ENCODE results near the gene CLMN. TPM values are rescaled to one million over a fixed set of nuclear protein-coding genes. Genes with fewer than 3 reads are reported as not detected.

CLMN gene
- total RNA-seq, 2 experiments from 2014 or later = 0.27 to 0.67 TPM

DNA sequence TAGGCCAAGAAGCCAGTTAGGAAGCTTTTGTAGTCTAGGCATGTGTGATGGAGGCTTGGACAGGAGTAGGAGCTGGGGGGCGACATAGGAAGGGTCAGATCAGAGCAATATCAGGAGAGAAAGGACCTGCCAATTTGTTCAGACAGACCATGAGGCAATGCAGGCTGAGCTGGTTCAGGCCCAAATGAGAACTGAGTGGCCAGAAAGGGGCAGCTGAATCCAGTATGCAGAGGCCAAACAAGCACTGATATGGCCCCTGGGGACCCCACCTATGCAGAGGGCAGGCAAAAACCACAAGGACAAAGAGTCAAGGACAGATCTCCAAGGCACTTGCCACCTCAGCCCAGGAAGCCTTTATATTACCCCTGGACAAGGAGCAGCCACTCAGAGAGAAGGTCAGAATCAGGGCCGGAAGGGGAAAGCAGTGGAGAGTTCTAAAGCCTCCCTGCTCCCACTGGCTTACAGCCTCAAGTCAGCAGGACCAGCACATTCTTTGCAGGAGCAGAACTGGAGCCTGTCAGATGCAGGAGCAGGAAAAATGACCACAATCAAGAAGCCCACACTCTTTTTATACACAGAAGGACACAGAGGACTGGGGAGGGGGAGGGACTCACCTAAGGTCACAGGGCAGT lies 37.2 kb downstream of the CLMN start:
- H3K36me3 ChIP-seq (ENCODE audit: insufficient read depth, low read length) = no peaks in the 10 kb centered on the region
- H3K27ac ChIP-seq (ENCODE audit: low read depth in 1 of 2, low read length in 2 of 2) = no peak overlapping the region
- Mint-ChIP-seq H3K36me3 (ENCODE audit: low read depth) (no peaks in the 10 kb centered on the region), H3K4me1 (ENCODE audit: low read depth) (no peaks in the 10 kb centered on the region), H3K27ac (no peak overlapping the region), H3K4me3 (no peak overlapping the region), H3K27me3 (no peaks in the 10 kb centered on the region), H3K9me3 (no peaks in the 10 kb centered on the region)
- no peaks in the 10 kb centered on the region for H3K27me3 ChIP-seq (ENCODE audit: control insufficient read depth in 1 of 2, insufficient read depth in 2 of 2, low read length in 2 of 2)
- ATAC-seq (ENCODE audit: poor library complexity) (no peak), DNase-seq (no peak)
- no peaks in the 10 kb centered on the region for H3K9me3 ChIP-seq (ENCODE audit: control insufficient read depth in 1 of 2, insufficient read depth in 1 of 2, low read length in 2 of 2)
- POLR2A ChIA-PET = no interaction called here
- TF ChIP-seq, protein P1, sequence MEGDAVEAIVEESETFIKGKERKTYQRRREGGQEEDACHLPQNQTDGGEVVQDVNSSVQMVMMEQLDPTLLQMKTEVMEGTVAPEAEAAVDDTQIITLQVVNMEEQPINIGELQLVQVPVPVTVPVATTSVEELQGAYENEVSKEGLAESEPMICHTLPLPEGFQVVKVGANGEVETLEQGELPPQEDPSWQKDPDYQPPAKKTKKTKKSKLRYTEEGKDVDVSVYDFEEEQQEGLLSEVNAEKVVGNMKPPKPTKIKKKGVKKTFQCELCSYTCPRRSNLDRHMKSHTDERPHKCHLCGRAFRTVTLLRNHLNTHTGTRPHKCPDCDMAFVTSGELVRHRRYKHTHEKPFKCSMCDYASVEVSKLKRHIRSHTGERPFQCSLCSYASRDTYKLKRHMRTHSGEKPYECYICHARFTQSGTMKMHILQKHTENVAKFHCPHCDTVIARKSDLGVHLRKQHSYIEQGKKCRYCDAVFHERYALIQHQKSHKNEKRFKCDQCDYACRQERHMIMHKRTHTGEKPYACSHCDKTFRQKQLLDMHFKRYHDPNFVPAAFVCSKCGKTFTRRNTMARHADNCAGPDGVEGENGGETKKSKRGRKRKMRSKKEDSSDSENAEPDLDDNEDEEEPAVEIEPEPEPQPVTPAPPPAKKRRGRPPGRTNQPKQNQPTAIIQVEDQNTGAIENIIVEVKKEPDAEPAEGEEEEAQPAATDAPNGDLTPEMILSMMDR (IDR thresholded peaks at IDR 0.05) = no peak
- CTCF ChIA-PET = no interaction called here
- intact Hi-C loops (cut with DNase I, micrococcal nuclease) = no loop called here
- no peaks in the 10 kb centered on the region for H3K4me1 ChIP-seq (ENCODE audit: insufficient read depth, low read length)
- no peak overlapping the region for H3K4me3 ChIP-seq (ENCODE audit: low read length)

DNA sequence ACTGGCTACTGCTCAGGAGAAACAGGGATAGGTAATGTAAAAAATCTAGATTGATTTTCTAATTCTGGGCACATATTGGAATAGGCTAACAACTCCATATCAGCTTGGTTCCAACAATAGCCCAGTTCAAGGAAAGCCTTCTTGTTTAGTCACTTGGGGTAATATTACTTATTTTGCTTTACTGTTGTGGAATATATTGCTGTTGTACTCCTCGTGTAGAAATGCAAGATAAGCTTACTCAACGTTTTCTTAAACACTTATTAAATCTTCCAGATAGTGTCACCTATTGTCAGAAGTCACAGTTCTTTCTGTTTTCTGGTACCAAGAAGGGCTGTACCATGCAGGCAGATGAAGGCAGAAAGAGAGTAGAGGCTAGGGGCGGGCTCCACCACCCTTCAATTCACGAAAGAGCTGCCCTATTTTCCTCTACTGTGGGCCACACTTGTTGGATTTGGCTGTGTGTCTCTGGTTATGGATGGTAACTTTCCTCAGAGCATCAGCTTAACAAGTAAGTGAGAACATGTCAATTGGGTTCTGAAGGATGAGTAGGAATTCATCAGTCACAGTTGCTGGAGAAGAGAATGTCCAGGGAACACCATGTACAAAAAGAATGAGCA lies 38.0 kb downstream of the CLMN start:
- no peaks in the 10 kb centered on the region for H3K27me3 Mint-ChIP-seq
- DNase-seq (no peak), ATAC-seq (ENCODE audit: poor library complexity) (no peak)
- Histone ChIP-seq H3K27ac (ENCODE audit: low read depth in 1 of 2, low read length in 2 of 2) (no peak overlapping the region), H3K27me3 (ENCODE audit: control insufficient read depth in 1 of 2, insufficient read depth in 2 of 2, low read length in 2 of 2) (no peaks in the 10 kb centered on the region), H3K9me3 (ENCODE audit: control insufficient read depth in 1 of 2, insufficient read depth in 1 of 2, low read length in 2 of 2) (no peaks in the 10 kb centered on the region), H3K36me3 (ENCODE audit: insufficient read depth, low read length) (no peaks in the 10 kb centered on the region), H3K4me1 (ENCODE audit: insufficient read depth, low read length) (no peaks in the 10 kb centered on the region), H3K4me3 (ENCODE audit: low read length) (no peak overlapping the region)
- TF ChIP-seq, protein P1 (IDR thresholded peaks at IDR 0.05) = no peak
- no peak overlapping the region for H3K27ac Mint-ChIP-seq
- ChIA-PET POLR2A (no interaction called here), CTCF (no interaction called here)
- H3K4me1 Mint-ChIP-seq (ENCODE audit: low read depth) = no peaks in the 10 kb centered on the region
- intact Hi-C loops (cut with DNase I, micrococcal nuclease) = no loop called here
- no peaks in the 10 kb centered on the region for H3K9me3 Mint-ChIP-seq
- H3K36me3 Mint-ChIP-seq (ENCODE audit: low read depth) = no peaks in the 10 kb centered on the region
- H3K4me3 Mint-ChIP-seq = no peak overlapping the region

DNA sequence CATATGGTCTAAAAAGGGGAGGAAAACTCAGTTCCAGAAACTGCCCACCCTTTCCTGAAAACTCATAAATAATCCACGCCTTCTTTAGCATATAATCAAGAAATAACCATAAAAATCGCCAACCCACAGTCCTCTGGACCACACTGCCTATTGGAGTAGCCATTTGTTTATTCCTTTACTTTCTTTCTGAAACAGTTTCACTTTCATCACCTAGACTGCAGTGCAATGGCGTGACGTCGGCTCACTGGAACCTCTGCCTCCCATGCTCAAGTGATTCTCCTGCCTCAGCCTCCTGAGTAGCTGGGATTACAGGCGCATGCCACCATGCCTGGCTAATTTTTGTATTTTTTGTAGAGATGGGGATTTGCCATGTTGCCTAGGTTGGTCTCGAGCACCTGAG lies 44.2 kb downstream of the CLMN start:
- no peak overlapping the region for H3K4me3 Mint-ChIP-seq
- ATAC-seq (ENCODE audit: poor library complexity) = no peak
- no peaks in the 10 kb centered on the region for H3K27me3 ChIP-seq (ENCODE audit: control insufficient read depth in 1 of 2, insufficient read depth in 2 of 2, low read length in 2 of 2)
- intact Hi-C loops (cut with DNase I, micrococcal nuclease) = no loop called here
- no peak overlapping the region for H3K27ac Mint-ChIP-seq
- no peaks in the 10 kb centered on the region for H3K4me1 ChIP-seq (ENCODE audit: insufficient read depth, low read length)
- no peaks in the 10 kb centered on the region for H3K27me3 Mint-ChIP-seq
- DNase-seq = no peak
- CTCF ChIA-PET = interaction anchor here (0.5 kb wide), 1 partner anchor 63 kb away, joined by 3 read pairs; no protein-coding TSS in a partner anchor
- H3K9me3 Mint-ChIP-seq = no peaks in the 10 kb centered on the region
- no peaks in the 10 kb centered on the region for H3K4me1 Mint-ChIP-seq (ENCODE audit: low read depth)
- H3K4me3 ChIP-seq (ENCODE audit: low read length) = no peak overlapping the region
- H3K36me3 Mint-ChIP-seq (ENCODE audit: low read depth) = no peaks in the 10 kb centered on the region
- no peaks in the 10 kb centered on the region for H3K9me3 ChIP-seq (ENCODE audit: control insufficient read depth in 1 of 2, insufficient read depth in 1 of 2, low read length in 2 of 2)
- no peak overlapping the region for H3K27ac ChIP-seq (ENCODE audit: low read depth in 1 of 2, low read length in 2 of 2)
- no peaks in the 10 kb centered on the region for H3K36me3 ChIP-seq (ENCODE audit: insufficient read depth, low read length)
- TF ChIP-seq, protein P1 (IDR thresholded peaks at IDR 0.05) = no peak
- POLR2A ChIA-PET = no interaction called here
